Activated T-helper 9 cell treated with anti-CD3 and anti-CD28 coated beads, Interleukin-2, amount 50 U/mL, for 16 hours (primary cell): ENCODE measurements around the gene PLCXD3.

Source experiments
- DNase-seq: peaks from one replicate; pipeline ENCODE4 v3.0.0-alpha.2; 2020; ENCODE audit warnings: low read depth

The PLCXD3 gene, protein sequence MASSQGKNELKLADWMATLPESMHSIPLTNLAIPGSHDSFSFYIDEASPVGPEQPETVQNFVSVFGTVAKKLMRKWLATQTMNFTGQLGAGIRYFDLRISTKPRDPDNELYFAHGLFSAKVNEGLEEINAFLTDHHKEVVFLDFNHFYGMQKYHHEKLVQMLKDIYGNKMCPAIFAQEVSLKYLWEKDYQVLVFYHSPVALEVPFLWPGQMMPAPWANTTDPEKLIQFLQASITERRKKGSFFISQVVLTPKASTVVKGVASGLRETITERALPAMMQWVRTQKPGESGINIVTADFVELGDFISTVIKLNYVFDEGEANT

DNA sequence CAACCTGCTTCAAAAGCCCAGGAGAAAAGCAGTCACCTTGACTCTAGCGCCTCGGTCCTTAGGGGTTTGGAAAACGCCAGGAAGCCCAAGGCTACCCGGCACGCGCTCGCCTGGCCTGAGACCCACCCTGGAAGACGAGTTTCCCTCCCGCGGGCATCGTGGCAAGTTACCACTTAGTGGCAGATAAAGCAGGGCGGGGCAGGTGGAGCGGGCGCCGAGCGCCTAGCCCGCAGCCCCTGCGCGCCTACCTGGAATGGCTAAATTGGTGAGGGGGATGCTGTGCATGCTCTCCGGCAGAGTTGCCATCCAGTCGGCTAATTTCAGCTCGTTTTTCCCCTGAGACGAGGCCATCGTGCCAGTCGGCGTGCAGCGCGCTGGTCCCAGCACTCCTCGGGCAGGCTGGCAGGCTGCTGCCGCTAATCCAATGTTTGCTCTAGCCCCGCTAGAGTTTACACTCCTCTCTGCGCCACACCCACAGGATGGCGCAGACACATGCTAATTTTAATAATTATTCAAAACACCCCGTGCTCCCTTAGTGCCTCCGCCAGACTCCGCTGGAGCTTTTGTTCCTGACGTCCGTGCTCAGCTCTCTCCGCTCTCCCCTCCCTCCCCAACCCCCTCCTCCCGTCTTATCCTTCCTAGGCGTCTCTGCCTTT lies at the start of gene PLCXD3:
TSS of gene PLCXD3 (minus strand) at position 426 of the 656 bp plus-strand sequence. CDS start at position 351, 75 bp downstream.
- DNase-seq: no peak

DNA sequence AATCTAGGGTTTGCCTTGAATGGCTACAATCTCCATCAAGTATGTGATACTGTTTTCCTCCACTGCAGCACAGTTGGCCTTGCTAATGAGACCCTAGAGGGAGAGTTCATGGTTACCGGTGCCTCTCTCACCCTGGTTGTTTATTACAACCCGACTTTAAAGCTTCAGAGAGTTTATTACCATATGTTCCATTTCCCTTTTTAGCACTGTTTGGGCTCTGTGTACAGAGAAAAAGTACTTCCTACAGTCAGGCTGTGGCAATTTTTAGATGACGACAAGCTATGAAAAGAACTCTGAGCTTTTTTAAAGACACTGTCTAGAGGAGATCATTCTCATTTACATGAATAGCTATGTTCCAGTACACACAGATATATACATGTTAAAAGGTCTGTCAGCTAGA lies 48.8 kb upstream of the PLCXD3 start:
- DNase-seq: no peak

DNA sequence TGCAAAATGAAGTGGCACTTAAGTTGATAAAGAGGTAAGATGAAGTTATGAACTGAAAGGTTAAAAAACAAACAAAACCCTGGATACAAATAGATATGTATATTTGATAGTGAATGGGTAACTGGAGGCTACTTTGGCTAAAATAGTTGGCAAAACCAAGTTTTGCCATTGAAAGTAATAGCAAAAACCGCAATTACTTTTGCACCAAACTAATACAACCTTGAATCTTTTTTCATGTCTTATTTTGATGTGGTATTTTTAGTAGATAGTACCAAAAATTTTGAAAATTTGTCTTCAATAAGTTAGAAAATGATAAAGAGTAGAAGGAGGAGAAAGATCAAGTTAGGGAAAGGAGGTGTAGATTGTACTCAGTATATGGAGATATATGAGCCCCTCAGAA lies 47.9 kb upstream of the PLCXD3 start:
- DNase-seq: no peak

DNA sequence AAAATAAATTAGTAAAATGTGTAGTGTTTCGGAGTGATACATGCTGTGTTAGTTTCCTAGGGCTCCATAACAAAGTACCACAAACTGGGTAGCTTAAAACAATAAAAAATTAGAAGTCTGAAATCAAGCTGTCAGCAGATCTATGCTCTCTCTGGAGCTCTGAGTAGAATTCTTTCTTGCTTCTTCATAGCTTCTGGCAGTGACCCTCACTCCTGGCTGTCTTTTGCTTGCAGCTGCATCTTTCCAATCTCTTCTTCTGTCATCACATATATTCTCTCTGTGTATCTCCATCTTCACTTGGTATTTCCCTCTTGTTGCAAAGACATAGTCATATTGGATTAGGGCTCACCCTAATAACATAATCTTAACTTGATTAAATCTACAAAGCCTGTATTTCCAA lies 37.6 kb upstream of the PLCXD3 start:
- no peak for DNase-seq

DNA sequence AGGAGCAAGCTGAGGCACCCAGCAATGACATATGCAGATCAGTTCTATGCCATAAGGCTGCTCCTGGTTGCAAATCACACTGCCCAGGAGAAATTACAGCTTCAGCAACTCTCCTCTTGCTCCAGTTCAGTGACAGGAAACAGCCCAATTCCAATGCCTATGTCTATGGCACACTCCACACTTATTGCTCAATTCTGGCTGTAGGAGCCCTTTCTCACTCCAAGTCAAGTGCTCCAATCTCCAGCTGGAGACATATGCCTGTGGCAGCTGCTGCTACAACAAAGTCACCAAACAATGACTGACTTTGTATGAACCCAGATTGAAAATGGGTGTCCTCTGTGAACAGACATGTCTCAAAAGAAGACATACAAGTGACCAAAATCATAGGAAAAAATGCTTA lies 31.8 kb upstream of the PLCXD3 start:
- no peak for DNase-seq

DNA sequence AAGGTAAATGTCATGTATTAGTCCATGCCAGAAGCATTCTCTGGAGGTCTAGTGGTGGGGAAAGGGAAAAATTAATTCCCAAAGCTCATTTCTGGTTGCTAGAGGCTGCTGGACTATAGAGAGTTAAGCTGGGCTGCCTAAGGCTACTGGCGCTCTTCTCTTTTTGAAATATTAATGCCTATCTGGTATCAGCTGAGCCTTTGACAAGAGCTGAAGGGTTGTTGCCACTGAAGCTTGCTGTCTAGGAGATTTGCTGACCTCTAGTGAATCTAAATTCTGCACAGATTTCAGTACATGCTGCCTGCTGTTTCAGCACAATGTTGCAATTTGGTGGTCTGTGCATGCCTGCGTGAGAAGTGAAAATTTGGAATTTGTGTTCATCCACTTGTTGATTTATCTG lies 29.1 kb upstream of the PLCXD3 start:
- DNase-seq: no peak

DNA sequence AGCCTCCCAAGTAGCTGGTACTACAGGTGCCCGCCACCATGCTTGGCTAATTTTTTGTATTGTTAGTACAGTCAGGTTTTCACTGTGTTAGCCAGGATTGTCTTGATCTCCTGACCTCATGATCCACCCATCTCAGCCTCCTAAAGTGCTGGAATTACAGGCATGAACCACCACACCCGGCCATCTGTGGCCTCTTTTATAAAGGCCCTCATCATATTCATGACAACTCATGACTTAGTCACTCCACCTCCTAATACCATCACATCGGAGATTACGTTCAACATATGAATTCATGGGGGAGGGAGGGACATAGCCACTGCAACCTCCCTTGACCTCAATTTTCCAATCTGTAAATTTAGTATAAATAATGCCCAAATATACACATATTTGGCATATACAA lies 27.2 kb upstream of the PLCXD3 start:
- DNase-seq: no peak

DNA sequence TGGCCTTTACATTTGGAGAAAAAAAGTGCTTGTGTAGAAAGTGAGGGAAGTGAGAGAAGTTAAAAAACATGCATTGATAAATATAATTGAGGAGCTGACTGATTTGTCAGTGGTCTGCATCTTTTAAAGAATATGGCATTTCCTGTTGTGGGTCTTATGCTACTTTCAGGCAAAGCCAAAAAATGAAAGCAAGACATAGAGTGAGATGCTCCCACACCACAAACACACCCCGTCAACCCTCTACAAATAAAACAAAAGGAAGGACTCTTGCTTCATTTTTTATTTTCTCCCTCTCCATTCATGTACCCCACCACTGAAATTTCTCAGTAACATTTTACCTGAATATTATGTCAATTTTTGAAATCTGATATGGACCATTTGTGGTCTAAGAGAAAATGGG lies 22.1 kb upstream of the PLCXD3 start:
- no peak for DNase-seq

DNA sequence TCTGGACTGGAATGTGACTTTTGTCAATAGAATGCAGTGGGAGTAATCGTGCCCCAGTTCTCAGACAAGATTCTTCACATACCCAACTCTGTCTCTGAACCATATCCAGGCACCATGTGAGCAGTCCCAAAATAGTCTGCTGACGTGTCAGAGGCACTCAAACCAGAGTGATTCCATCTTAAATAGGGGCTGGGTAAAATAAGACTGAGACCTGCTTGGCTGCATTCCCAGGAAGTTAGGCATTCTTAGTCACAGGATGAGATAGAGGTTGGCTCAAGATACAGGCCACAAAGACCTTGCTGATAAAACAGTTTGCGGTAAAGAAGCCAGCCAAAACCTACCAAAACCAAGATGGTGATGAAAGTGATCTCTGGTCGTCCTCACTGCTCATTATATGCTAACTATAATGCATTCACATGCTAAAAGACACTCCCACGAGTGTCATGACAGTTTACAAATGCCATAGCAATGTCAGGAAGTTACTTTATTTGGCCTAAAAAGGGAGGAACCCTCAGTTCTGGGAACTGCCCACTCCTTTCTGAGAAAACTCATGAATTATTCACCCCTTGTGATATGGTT lies 16.9 kb upstream of the PLCXD3 start:
- no peak for DNase-seq

DNA sequence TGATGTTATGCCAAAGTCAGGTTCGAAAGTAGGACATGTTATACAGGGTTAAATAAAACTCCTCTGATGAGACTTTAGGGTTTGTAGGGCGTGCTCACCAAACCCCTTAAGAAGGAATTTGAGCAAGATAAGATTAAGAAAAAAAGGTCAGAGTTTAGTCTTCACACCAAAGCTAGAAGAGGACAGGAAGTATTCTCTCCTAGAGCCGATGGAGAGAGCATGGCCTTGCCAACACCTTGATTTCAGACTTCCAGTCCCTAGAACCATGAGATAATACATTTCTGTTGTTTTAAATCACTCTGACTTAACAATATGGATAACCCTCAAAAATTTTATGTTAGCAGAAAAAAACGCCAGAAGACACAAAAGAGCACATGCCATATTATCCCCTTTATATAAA lies 16.3 kb upstream of the PLCXD3 start:
- DNase-seq: no peak

DNA sequence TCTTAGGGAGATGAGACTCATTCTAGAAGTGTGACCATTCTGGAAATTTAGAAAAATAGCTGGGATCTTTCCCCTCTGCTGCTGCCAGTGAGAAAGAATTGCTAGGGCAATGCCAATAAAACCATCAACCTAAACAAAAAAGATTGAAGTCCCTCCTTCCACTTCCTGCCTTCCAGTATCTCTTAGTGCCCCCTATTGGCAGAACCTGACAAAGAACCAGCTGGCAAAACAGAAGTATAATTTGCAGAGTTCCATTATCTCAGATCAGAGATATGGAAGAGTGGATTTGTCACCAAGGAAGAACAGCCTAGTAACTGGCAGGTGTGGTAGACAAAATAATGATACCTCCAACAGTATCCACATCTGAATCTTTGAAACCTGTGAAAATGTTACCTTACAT lies 13.8 kb upstream of the PLCXD3 start:
- no peak for DNase-seq

DNA sequence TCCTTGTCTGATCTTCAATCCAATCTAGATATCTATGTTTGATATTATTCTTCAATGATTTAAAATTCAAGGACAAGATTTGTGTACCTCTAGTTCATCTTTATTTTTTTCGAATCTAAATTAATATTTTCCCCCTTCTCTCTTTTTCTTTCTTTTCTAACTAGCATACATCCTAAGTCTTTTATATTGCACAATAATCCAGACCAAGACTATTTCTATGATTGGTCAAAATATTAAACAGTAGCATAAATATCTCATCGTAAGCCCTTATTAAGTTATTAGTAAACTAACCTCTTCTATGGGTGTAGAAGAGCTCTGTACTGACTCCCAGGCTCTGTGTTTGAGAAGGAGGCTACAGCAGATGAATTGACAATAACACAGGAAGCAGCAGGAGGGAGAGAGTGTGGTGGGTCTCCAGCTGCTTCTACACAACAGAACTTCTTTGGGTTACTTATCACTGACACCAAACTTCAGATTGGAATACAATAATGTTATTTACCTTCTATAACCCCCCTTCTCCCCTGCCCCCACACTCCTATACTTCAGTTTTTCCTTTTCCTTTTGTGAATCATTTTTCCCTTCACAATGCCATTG lies 11.9 kb upstream of the PLCXD3 start:
- no peak for DNase-seq

DNA sequence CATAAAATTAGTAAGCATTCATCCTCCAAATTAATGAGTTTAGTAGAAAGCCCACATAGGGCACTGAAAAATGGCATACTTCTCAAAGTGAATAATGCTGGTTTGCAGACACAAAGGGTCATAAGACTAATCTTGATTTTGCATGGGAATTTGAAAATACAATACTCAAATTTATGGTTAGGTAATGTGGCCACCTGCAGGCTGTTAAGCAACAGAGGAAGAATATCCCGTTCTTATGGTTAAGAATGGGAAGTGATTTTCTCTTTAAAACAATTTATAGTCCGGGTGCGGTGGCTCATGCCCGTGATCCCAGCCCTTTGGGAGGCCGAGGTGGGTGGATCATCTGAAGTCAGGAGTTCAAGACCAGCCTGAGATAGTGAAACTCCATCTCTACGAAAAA lies 9.4 kb upstream of the PLCXD3 start:
- no peak for DNase-seq

DNA sequence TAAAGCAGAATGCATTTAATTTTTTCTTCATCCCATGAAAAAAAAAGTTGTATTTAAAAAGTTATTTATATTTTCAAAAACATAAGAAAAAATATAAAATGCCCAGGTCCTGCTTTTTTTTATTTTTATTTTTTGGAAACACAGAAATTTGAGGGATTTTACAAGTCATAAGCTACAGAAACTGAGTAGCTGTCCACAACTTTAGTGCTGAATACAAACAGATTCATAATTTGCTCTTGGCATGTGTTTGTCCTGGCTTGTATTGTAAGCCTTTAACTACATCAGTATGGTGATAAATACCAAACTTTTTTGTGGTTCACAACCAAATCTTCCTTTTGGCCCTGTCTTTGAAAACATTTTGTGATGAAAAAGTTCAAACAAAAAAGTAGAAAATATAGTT lies 7.5 kb upstream of the PLCXD3 start:
- no peak for DNase-seq

DNA sequence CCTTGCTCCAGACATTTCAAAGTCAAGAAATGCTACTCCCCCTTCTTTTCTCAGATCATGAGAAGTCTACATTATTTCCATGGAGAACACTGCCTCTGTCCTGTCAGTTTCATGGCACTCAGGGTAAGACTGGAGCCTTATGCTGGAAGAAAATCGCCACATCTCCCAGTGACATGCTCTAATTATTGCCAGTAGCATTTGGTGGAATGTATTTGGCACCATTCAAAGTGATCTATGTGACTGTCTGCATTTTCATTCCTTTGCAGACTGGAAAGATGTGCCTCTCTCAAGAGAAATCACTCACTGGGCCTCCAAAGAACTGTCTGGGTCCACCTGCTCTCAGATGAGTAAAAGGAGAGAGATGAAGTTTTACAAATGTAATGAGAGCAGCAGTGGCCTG lies 840 bp upstream of the PLCXD3 start:
- no peak for DNase-seq

DNA sequence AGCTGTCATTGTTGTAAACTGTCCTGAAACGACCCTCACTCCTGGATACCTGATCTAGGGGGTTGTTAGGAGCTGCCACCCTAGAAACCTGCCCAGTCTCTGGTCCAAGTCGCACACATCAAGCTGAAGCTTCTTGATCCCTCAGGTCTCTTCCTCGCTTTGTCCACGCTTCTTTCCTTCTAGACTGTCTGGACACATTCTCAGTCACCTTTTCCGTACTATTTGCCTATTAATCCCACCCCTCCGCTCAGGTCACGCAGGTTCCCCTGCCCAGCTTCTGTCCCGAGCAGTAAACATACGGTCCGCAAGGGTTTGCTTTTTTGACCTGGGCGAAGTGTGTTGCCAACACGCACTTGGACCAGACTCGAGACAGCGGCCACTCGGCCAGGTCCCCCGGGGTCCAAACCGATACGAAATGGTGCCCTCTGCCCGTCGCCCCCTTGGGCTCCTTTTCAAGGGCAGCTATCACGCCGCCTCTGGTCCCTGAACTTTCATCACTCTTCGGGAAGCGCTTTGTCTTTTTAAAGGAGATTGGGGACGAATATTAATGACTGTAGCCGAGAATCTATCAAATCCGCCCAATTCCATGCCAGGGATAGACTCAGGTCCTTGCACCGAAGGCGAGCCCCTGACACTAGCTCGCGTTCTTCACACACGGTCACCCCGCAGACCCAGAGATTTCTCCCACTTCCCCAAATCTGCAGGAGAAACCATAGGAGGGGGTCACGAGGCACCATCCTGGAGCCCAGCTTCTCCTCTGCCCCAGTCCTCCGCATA lies 814 bp downstream of the PLCXD3 start:
- DNase-seq: no peak

DNA sequence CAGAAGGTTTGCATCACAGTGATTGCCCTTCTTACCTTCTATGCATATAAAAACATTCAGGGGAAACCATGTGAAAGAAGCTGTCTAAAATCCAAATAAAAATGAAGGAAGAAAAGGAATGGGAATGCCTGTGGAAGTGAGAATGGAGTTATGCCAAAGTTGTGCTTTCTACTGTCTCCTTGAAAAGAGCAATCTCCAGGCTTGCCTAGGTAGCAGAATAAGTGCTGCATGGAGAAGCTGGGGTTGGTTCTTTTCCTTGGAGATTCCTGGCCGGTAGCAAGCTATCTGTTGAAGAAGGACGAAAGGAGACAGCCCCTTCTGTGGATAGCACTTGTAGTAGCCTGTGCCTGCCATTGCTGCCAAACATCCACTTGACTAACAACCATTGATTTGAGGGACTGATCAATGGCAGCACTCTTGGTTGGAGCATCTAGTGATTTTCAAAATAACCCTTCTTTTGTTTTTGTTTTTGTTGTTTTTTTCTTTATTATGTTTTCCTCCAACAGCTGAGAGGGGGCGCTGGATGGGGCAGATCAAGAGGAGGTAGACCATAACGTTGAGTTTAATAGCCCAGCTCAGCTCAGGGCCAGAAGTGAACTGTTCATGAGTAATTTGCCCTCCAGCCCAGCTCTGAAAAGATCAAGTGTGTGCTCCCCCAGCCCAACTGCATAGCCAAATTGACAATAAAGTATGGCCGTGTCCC lies 1.6 kb downstream of the PLCXD3 start:
- DNase-seq: no peak

DNA sequence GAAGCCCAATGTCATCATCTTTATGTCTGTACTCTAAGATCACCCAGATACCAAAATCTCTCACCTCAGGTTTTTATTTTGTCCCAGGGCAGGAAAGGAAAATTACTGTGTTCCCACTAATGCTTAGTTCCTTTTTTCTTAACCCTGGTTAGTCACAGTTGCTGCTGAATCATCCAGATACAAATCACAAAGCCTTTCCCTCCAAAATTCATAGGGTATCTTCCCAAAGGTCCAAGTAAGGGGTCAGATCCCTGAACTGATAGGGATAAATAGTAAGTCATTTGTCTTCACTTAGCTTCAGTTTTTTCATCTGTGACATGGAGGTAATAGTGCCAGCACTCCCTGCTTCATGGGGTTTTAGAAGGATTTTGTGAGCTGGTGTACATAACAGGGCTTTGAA lies 2.2 kb downstream of the PLCXD3 start:
- no peak for DNase-seq

DNA sequence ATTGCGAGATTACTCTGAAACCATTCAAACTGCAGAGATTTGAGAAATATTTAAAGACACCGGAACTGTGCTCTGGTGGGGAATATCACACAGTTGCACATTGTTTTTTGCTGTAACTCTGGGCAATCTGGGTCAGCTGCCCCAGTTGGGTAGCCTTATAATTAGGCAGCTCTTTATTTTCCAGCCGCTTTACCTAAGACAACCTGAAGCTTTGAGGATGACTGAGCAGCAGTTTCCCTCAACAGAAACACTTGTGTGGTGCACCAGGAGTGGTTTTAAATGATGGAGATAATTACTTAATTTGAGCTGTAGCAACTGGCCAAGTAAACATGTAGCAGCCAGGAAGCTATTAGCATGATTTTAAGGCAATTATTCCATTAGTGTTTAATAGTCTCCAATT lies 2.9 kb downstream of the PLCXD3 start:
- DNase-seq: no peak

DNA sequence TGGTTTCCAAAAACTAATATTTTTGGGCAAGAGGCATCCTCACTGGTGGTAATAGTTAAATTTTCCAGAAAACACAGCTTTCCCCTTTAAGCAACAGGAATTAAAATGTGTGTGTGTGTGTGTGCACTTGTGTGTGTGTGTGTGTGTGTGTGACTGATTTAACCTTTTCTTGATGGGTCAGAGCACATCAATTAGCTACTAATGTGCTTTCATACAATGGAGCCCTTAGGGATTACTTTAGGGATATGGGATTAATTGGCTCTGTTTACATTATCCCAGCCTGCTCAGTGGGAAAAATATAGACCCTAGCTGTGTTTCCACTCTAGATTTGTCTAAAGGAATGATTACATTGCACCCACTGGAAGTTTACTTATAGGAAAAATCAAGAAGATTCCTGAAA lies 6.5 kb downstream of the PLCXD3 start:
- DNase-seq: no peak

DNA sequence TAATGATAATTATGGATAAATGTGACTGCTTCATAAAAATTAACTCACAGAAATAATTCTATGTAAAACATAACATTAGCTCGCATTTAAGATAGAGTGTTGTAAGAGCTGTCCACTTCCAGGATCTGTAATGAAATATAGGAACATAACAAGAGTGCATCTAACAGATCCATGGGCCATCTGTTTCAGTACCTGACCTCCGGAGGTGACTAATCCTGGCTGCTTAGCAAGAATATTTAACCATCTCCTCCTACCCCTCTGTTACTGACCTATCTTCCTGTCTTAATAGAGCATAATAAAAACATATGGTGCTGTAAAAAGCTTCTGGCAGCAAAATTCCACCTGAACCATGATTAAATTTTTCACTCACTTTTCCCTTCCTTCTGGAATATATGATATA lies 7.1 kb downstream of the PLCXD3 start:
- no peak for DNase-seq
